Sciatic nerve (tissue), 2 donors: ENCODE results near the gene THAP4. TPM values are rescaled to one million over a fixed set of nuclear protein-coding genes. Genes with fewer than 3 reads are reported as not detected.
A peak's percentile ranks its signal among the peaks of the same experiment; 100 is the strongest.
"Not testable (repeated sequence)": the region's sequence is repeated elsewhere in the genome, so short reads cannot be mapped to it uniquely, and the experiment has no call there.

Experiments
- ATAC-seq: fragments of 200-7000 bp; cut with Tn5 transposase; one replicate; pipeline ENCODE4 v1.9.1; 2020; ENCODE audit warnings: mild to moderate bottlenecking, moderate library complexity
- DNase-seq: peaks from one replicate; pipeline ENCODE4 v3.0.0-alpha.2; 2020; ENCODE audit warnings: low spot score
- intact Hi-C: fragments of 100-400 bp; cut with DNase I; formaldehyde crosslinking; loops from one replicate; pipeline ENCODE4 v1.14.2; 2022
- total RNA-seq: library from RNA; stranded (reverse); fragmentation: NEBNext Ultra II Directional; extraction: Animal tissue kit (Norgen Biotek cat#: 25700); gene quantifications from one replicate; pipeline ENCODE4 v1.2.1, GENCODE V29; 2021
- donor health status: DM: no; HTN: no; CAD: no.
- donor health status: DM: no; HTN: no; CAD: no.

THAP4 gene
- total RNA-seq, 1 donor from 2014 or later = 37.7 TPM

- no peak for ATAC-seq
Observed at GRCh38 chr2:241597561-241597960, 39.4 kb downstream of the THAP4 start.

GRCh38 chr2:241595600-241596140 lies 41.3 kb downstream of the THAP4 start:
- intact Hi-C loops = no loop called here
- DNase-seq = peak; percentile 51
- no peak for ATAC-seq

More at GRCh38 chr2:241597561-241597960, 39.4 kb downstream of the THAP4 start:
- intact Hi-C loops = no loop called here
- DNase-seq = peak; percentile 26

- intact Hi-C loops = no loop called here
- no peak for ATAC-seq
- peak; percentile 40 for DNase-seq
Observed at GRCh38 chr2:241593271-241593670, 43.7 kb downstream of the THAP4 start.

GRCh38 chr2:241592126-241592845 lies 44.7 kb downstream of the THAP4 start:
- intact Hi-C loops = no loop called here
- peak; percentile 21 for DNase-seq
- ATAC-seq = no peak

DNA sequence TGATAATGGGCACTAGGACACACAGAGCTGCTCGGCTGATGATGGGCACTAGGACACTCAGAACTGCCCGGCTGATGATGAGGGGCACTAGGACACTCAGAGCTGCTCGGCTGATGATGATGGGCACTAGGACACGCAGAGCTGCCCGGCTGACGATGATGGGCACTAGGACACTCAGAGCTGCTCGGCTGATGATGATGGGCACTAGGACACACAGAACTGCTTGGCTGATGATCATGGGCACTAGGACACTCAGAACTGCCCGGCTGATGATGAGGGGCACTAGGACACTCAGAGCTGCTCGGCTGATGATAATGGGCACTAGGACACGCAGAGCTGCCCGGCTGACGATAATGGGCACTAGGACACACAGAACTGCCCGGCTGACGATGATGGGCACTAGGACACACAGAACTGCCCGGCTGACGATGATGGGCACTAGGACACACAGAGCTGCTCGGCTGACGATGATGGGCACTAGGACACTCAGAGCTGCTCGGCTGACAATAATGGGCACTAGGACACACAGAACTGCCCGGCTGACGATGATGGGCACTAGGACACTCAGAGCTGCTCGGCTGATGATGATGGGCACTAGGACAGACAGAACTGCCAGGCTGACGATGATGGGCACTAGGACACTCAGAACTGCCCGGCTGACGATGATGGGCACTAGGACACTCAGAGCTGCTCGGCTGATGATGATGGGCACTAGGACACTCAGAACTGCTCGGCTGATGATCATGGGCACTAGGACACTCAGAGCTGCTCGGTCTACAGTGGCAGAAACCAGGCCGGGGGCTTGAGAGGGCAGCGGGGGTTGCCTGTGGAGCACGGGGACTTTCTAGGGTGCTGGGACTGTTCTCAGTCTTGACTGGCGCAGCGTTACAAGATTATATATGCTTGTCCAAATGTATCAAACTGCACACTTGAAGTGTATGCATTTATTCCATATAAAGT lies 46.2 kb downstream of the THAP4 start:
- DNase-seq, ATAC-seq, intact Hi-C loops: not testable (repeated sequence)

- intact Hi-C loops, ATAC-seq, DNase-seq: not testable (repeated sequence)
Observed at GRCh38 chr2:241589863-241590262, 47.1 kb downstream of the THAP4 start.

DNA sequence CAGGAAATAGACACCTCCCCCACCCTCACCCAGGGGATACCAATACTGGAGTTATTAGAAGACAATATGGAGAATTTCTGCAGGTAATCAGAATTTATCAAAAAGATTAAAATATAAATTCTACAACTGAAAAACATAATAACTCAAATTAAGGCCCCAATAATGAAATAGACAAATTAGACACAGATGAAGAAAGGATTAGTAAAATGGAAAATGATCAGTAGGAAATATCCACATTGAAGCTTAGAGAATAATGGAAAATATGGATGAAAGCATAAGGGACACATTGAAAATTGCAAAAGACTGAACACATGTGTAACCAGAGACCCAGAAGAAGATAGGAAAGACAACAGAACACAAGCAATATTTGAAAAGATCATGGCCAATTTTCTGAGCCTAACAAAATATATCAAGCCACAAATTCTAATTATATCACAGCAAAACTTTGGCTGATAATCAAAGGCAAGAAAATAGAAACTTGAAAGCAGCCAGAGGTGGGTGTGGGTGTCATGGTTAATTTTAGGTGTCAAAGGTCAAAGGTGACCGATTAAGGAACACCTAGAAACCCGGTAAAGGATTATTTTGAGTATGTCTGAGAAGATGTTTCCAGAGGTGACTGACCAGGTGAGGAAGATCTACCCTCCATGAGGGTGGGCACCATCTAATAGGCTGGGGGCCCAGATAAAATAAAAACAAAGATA lies 50.2 kb downstream of the THAP4 start:
- ATAC-seq (no peak), DNase-seq (no peak)
- intact Hi-C loops = no loop called here

GRCh38 chr2:241584436-241584835 lies 52.5 kb downstream of the THAP4 start:
- DNase-seq (no peak), ATAC-seq (peak; percentile 55)
- intact Hi-C loops = no loop called here

GRCh38 chr2:241582806-241583205 lies 54.2 kb downstream of the THAP4 start:
- DNase-seq (peak; percentile 27), ATAC-seq (no peak)
- intact Hi-C loops = no loop called here

- ATAC-seq (no peak), DNase-seq (peak; percentile 17)
- intact Hi-C loops = no loop called here
Observed at GRCh38 chr2:241582328-241582727, 54.6 kb downstream of the THAP4 start.

GRCh38 chr2:241579281-241579680 lies 57.7 kb downstream of the THAP4 start:
- intact Hi-C loops = no loop called here

DNA sequence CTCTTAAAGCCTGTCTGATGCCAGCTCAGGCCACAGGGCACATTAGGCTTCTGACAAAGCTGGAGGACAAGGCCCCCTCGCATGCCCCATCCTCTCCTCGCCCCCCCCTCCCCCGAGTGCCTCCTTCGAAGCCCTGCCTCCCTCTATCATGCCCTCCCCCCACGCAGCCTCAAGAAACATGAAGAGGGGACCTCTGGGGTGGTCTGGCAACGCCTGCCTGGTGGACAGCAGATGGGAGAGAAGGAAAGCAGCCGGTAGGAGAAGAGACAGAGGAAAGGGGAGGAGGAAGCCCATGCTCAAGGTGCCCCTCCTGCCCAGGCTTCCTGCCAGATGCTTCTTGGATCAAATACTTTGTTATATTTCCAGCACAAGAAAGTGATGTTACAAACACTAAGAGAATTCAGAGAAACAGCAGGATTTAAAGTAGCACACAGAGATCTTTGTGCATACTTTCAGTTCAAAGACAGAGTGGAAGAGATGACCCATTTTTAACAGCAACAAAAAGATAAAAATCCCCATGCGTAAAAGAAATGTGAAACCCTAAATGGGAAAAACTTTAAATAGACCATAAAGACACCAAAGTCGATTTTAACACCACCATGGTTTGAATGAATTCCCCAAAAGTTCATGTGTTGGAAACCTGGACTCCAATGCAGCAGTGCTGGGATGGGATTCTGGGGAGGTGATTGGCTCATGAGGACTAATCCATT lies 59.4 kb downstream of the THAP4 start:
- peak; percentile 56 for DNase-seq
- intact Hi-C loops = no loop called here
- peak; percentile 55 for ATAC-seq

More at GRCh38 chr2:241579281-241579680, 57.7 kb downstream of the THAP4 start:
- ATAC-seq = no peak
- DNase-seq = peak; percentile 26

GRCh38 chr2:241576293-241576654 lies 60.7 kb downstream of the THAP4 start:
- intact Hi-C loops = no loop called here
- ATAC-seq = no peak
- peak; percentile 45 for DNase-seq

GRCh38 chr2:241575624-241576292 lies 61.2 kb downstream of the THAP4 start:
- intact Hi-C loops = no loop called here
- no peak for ATAC-seq

DNA sequence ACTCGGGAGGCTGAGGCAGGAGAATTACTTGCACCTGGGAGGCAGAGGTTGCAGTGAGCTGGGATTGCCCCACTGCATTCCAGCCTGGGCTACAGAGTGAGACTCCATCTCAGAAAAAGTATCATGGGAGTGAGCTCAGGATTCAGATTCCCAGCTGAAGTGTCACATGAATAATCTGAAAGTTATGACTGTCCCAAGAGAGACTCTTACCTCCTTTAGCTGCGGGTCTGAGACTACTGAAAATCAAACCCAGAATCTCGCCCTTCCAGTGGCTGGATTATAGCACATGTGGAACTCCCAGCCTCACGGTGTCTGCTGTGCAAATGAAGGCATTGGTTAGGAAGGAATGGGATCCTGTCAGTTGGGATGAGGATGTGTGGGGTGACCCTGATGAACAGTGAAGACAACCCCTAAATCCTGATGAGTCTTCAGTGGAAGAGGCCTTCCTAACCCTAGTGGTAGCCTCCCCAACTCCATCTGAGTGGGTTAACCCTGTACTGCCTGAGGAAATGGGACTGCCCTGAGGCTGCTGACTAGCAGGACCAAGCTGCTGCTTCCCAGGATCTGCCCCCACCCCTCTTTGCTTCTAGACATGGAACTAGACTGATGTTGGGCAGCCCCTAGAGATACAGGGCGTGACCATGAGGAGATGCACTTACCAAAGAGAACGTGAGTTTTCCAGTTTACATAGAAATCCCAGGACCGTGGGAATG lies 61.9 kb downstream of the THAP4 start:
- ATAC-seq (no peak), DNase-seq (peak; percentile 32)
- intact Hi-C loops = no loop called here

More at GRCh38 chr2:241575624-241576292, 61.2 kb downstream of the THAP4 start:
- no peak for DNase-seq

DNA sequence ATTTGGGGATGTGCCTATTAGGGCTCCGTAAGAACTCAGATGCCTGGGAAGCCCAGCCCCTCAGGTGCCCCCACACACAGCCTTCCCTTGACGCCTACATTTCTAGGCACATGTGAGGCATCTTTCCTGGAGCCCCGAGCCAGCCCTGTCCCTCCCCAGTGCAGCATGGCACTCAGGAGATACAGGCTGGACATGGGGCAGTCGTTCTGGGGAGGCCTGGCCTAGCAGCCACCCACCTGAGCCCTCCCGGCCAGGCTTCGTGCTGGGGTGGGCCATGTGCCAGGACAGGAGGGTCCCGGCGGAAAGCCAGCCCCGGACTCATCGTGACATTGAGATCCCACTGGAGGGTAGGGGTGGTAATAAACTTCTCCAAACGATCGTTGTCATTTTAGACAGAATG lies 63.2 kb downstream of the THAP4 start:
- intact Hi-C loops = no loop called here
- DNase-seq = no peak
- ATAC-seq = no peak

DNA sequence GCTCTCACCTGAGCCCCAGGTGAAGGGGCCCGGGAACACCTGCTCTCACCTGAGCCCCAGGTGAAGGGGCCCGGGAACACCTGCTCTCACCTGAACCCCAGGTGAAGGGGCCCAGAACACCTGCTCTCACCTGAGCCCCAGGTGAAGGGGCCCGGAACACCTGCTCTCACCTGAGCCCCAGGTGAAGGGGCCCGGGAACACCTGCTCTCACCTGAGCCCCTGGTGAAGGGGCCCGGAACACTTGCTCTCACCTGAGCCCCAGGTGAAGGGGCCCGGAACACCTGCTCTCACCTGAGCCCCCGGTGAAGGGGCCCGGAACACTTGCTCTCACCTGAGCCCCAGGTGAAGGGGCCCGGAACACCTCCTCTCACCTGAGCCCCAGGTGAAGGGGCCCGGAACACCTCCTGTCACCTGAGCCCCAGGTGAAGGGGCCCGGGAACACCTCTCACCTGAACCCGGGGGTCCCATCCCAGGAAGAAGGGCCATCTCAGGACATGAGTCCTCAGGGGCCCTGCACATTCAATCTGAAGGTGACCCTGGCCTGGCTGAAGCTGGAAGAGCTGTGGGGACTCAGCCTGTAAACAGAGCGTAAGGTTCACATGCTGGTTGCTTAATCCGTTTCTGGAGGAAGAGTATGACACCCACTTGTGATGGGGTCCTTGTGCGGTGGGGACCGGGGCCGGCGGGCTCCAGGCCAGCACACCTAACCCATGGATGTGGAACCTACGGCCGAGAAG lies 63.9 kb downstream of the THAP4 start:
- ATAC-seq, intact Hi-C loops: not testable (repeated sequence)
- peak; percentile 33 for DNase-seq
